ENCODE results near the gene VWA8.

DNA sequence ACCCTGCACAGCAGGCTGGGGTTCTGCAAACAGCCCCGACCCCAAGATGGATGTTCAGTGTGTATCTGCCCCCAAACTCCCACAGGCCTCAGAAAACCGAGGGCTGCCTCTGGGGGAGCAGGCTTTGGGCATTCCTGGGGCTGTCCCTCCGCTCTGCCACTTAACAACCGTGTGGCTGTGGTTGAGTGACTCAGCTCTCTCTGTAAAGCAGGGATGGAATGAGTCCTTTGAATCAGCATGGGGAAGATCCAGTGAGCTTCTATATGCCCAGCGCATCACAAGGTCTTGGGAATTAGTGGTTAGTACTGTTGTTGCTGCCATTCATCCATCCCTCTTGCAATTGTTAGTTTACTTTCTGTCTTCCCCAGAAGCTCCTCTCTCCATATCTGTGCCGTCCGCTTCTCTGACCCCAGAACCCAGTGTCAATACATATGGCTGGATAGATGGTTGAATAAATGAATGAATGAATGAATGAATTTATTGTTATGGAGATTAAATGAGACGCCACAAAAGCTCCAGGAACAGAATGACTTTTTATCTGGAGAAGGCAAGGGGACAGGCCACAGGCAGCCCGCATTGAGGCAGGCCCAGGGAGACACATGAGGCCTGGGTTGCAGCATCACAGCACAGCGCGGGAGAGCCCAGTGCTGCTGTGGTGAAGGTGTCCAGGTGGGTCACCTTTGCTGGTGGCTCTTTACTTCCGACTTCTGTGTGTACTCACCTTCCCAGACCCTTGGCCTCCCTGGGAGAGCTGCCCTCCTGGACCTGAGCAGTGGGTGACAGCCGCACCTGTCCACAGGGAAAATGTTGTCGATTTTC, 414.3 kb downstream of the VWA8 start:
- TF ChIP-seq POLR2AphosphoS5 (IDR thresholded peaks at IDR 0.05) (no peak), POLR2A (IDR thresholded peaks at IDR 0.05) (no peak)
- TF ChIP-seq, protein P1, sequence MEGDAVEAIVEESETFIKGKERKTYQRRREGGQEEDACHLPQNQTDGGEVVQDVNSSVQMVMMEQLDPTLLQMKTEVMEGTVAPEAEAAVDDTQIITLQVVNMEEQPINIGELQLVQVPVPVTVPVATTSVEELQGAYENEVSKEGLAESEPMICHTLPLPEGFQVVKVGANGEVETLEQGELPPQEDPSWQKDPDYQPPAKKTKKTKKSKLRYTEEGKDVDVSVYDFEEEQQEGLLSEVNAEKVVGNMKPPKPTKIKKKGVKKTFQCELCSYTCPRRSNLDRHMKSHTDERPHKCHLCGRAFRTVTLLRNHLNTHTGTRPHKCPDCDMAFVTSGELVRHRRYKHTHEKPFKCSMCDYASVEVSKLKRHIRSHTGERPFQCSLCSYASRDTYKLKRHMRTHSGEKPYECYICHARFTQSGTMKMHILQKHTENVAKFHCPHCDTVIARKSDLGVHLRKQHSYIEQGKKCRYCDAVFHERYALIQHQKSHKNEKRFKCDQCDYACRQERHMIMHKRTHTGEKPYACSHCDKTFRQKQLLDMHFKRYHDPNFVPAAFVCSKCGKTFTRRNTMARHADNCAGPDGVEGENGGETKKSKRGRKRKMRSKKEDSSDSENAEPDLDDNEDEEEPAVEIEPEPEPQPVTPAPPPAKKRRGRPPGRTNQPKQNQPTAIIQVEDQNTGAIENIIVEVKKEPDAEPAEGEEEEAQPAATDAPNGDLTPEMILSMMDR (IDR thresholded peaks at IDR 0.05), result no peak
